ENCODE results near the gene TMEM178B. TPM values are rescaled to one million over a fixed set of nuclear protein-coding genes. Genes with fewer than 3 reads are reported as not detected.

The TMEM178B gene
- total RNA-seq, 3 donors from 2014 or later (not counting 1 experiment from before 2014, with no cell fraction given) = not detected

DNA sequence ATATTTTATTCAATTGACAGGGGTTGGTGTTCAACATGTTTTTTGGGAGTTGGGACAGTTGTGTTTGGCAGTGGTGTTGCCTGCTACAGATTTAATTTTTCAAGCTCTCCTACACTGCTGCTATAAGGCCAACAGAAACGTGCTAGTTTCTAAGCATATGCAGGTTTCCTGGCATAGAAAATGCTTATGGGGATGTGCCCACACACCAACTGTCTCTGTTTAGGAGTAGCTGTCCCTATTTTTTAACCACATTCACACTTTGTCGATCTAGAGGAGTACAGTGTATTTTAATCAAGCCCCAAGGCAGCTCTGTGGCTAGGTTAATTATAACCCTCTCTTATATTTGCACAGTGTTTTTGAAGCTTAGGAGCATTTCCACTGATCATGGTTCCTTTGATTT is 28.6 kb downstream of the TMEM178B start:
- Mint-ChIP-seq H3K27ac (no peak overlapping the region), H3K36me3 (no peaks in the 10 kb centered on the region), H3K9me3 (no peaks in the 10 kb centered on the region), H3K4me3 (no peak overlapping the region), H3K27me3 (ENCODE audit: low read depth in 2 of 2) (peaks cover 0 to 3% of the 10 kb centered on the region in 2 donors), H3K4me1 (no peaks in the 10 kb centered on the region)
- DNase-seq (no peak), ATAC-seq (no peak)
- H3K36me3 ChIP-seq (ENCODE audit: control insufficient read depth, insufficient read depth, low read length) = no peaks in the 10 kb centered on the region
- H3K4me3 ChIP-seq (ENCODE audit: low read length) = no peak overlapping the region
- no peak overlapping the region for H3K27ac ChIP-seq (ENCODE audit: low read length)
- intact Hi-C loops (cut with micrococcal nuclease) = no loop called here
- TF ChIP-seq, protein P1, sequence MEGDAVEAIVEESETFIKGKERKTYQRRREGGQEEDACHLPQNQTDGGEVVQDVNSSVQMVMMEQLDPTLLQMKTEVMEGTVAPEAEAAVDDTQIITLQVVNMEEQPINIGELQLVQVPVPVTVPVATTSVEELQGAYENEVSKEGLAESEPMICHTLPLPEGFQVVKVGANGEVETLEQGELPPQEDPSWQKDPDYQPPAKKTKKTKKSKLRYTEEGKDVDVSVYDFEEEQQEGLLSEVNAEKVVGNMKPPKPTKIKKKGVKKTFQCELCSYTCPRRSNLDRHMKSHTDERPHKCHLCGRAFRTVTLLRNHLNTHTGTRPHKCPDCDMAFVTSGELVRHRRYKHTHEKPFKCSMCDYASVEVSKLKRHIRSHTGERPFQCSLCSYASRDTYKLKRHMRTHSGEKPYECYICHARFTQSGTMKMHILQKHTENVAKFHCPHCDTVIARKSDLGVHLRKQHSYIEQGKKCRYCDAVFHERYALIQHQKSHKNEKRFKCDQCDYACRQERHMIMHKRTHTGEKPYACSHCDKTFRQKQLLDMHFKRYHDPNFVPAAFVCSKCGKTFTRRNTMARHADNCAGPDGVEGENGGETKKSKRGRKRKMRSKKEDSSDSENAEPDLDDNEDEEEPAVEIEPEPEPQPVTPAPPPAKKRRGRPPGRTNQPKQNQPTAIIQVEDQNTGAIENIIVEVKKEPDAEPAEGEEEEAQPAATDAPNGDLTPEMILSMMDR (IDR thresholded peaks at IDR 0.05) = no peak
- no peaks in the 10 kb centered on the region for H3K4me1 ChIP-seq (ENCODE audit: control insufficient read depth, insufficient read depth, low read length)
- 53% methylated on average over 2 of the region's 2 CpGs for WGBS (ENCODE audit: insufficient coverage)
- no peaks in the 10 kb centered on the region for H3K27me3 ChIP-seq (ENCODE audit: control insufficient read depth, insufficient read depth, low read length)
- H3K9me3 ChIP-seq (ENCODE audit: control insufficient read depth, insufficient read depth, low read length) = no peaks in the 10 kb centered on the region

DNA sequence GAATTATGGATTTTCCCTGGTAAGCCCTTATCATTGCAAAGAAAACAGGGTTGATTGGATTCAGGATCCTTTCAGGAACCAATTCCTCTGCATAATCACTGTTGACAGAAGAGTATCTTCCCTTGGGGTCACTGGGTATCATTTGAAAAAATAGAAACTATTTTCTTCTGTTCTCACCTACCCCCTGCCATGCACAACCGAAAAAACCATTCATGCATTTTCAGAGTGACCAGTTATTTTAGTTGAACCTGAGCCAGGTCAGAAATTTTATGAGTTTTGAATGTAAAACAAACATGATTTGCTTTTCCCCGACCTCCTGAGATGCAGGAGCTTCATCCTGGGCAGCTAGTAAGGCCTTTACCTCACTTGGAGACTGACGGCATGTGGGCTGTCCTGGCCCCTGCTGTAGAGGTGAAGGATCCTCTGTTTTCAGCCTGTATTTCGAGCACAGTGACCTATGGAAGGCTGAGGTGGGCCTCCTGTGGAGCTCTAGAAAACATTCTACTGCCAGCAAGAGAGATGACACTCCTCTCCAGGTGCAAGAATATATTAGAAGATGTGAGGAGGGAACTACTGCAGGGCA is 30.1 kb downstream of the TMEM178B start:
- H3K36me3 Mint-ChIP-seq = no peaks in the 10 kb centered on the region
- H3K4me3 Mint-ChIP-seq = no peak overlapping the region
- no peak for DNase-seq
- WGBS (ENCODE audit: insufficient coverage) = 54% methylated on average over 4 of the region's 4 CpGs
- no peaks in the 10 kb centered on the region for H3K4me1 ChIP-seq (ENCODE audit: control insufficient read depth, insufficient read depth, low read length)
- H3K9me3 ChIP-seq (ENCODE audit: control insufficient read depth, insufficient read depth, low read length) = no peaks in the 10 kb centered on the region
- intact Hi-C loops (cut with micrococcal nuclease) = no loop called here
- TF ChIP-seq, protein P1 (IDR thresholded peaks at IDR 0.05) = no peak
- H3K9me3 Mint-ChIP-seq = no peaks in the 10 kb centered on the region
- no peaks in the 10 kb centered on the region for H3K27me3 ChIP-seq (ENCODE audit: control insufficient read depth, insufficient read depth, low read length)
- H3K4me1 Mint-ChIP-seq = no peaks in the 10 kb centered on the region
- H3K36me3 ChIP-seq (ENCODE audit: control insufficient read depth, insufficient read depth, low read length) = no peaks in the 10 kb centered on the region
- ATAC-seq = no peak
- H3K4me3 ChIP-seq (ENCODE audit: low read length) = no peak overlapping the region
- H3K27ac Mint-ChIP-seq = no peak overlapping the region
- H3K27me3 Mint-ChIP-seq (ENCODE audit: low read depth in 2 of 2) = peaks cover 0 to 3% of the 10 kb centered on the region in 2 donors
- H3K27ac ChIP-seq (ENCODE audit: low read length) = no peak overlapping the region

DNA sequence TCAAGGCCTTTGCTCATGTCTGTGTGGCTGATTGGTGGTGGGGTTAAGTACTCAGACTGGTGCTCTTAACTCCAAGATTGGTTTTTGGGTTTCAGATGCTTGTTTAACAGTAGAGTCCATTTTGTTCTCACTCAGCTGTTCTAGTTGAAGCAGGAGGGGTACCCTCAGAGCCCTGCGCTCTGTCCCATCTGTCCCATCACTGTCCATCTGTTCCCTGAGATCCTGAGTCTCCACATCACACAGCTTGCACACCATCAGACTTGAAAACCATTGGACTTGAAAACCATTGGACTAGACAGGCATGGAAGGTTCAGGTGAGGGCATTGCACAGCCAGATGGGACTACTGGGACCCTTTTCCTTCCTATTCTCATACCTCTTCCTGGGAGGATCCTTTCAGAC is 39.3 kb downstream of the TMEM178B start:
- H3K4me1 ChIP-seq (ENCODE audit: control insufficient read depth, insufficient read depth, low read length) = no peaks in the 10 kb centered on the region
- Mint-ChIP-seq H3K9me3 (no peaks in the 10 kb centered on the region), H3K4me3 (no peak overlapping the region), H3K4me1 (no peaks in the 10 kb centered on the region), H3K36me3 (no peaks in the 10 kb centered on the region), H3K27ac (no peak overlapping the region), H3K27me3 (ENCODE audit: low read depth in 2 of 2) (peaks cover 0 to 12% of the 10 kb centered on the region in 2 donors)
- H3K27ac ChIP-seq (ENCODE audit: low read length) = no peak overlapping the region
- ATAC-seq (no peak), DNase-seq (no peak)
- H3K36me3 ChIP-seq (ENCODE audit: control insufficient read depth, insufficient read depth, low read length) = no peaks in the 10 kb centered on the region
- H3K9me3 ChIP-seq (ENCODE audit: control insufficient read depth, insufficient read depth, low read length) = no peaks in the 10 kb centered on the region
- 96% methylated on average over 1 of the region's 1 CpG for WGBS (ENCODE audit: insufficient coverage)
- H3K4me3 ChIP-seq (ENCODE audit: low read length) = no peak overlapping the region
- TF ChIP-seq, protein P1 (IDR thresholded peaks at IDR 0.05) = no peak
- intact Hi-C loops (cut with micrococcal nuclease) = no loop called here
- no peaks in the 10 kb centered on the region for H3K27me3 ChIP-seq (ENCODE audit: control insufficient read depth, insufficient read depth, low read length)

DNA sequence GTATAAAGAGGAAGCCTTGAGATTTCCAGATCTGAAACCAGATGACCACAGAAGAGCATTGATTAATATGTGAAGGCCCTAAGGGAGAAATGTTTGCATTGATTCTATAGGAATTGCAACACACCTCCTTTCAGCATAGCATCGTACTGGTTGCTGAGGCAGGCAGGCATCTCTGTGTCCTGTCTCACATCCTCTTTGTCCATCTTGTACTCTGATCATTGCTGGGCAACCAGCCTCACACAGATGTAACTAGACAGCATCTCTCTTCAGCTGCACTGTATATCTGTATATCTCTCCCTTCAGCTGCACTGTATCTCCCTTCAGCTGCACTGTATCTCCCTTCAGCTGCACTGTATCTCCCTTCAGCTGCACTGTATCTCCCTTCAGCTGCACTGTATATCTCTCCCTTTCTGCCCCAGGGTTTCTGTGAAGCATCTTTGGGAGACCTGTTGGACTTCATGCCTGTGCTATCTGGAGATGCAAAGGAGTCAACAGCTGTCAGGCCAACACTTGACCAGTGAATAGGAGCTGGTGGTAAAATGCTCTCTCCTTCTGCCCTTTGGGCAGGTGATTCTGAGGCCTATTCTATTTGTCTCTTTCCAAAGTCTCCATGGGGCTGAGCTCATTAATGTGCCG is 40.3 kb downstream of the TMEM178B start:
- no peak overlapping the region for H3K4me3 ChIP-seq (ENCODE audit: low read length)
- Mint-ChIP-seq H3K27ac (no peak overlapping the region), H3K4me3 (no peak overlapping the region), H3K9me3 (no peaks in the 10 kb centered on the region), H3K4me1 (no peaks in the 10 kb centered on the region), H3K27me3 (ENCODE audit: low read depth in 2 of 2) (peaks cover 3 to 22% of the 10 kb centered on the region in 2 donors), H3K36me3 (no peaks in the 10 kb centered on the region)
- no peaks in the 10 kb centered on the region for H3K36me3 ChIP-seq (ENCODE audit: control insufficient read depth, insufficient read depth, low read length)
- no peaks in the 10 kb centered on the region for H3K4me1 ChIP-seq (ENCODE audit: control insufficient read depth, insufficient read depth, low read length)
- no peaks in the 10 kb centered on the region for H3K27me3 ChIP-seq (ENCODE audit: control insufficient read depth, insufficient read depth, low read length)
- no peaks in the 10 kb centered on the region for H3K9me3 ChIP-seq (ENCODE audit: control insufficient read depth, insufficient read depth, low read length)
- intact Hi-C loops (cut with micrococcal nuclease) = no loop called here
- no peak for DNase-seq
- no peak for ATAC-seq
- WGBS (ENCODE audit: insufficient coverage) = 93% methylated on average over 2 of the region's 2 CpGs
- TF ChIP-seq, protein P1 (IDR thresholded peaks at IDR 0.05) = no peak
- H3K27ac ChIP-seq (ENCODE audit: low read length) = no peak overlapping the region

Data from natural killer cell (primary cell).